ENCODE results near the gene AGAP3.

Gene AGAP3

DNA sequence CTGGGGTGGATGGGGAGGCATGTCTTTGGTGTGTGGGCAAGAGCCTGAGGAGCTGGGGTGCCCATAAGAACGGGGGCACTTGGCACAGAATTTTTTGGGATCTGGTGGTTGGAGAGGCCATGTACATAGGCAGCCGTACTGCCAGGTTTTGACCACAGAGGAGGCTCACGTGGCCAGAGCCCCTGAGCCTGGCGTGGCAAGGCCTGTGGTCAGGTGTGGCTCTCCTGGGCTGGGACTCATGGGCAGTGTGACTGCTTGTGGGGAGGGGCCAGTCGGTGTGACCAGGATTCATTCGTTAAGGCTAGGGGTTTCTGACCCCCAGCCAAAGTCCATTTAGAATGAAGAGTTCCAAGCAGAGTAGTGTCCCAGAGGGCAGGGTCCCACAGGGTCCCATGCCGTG is 38.2 kb downstream of the AGAP3 start:
- DNase-seq = no peak

GRCh38 chr7:151124899-151125399 is 38.7 kb downstream of the AGAP3 start:
- DNase-seq = no peak

DNA sequence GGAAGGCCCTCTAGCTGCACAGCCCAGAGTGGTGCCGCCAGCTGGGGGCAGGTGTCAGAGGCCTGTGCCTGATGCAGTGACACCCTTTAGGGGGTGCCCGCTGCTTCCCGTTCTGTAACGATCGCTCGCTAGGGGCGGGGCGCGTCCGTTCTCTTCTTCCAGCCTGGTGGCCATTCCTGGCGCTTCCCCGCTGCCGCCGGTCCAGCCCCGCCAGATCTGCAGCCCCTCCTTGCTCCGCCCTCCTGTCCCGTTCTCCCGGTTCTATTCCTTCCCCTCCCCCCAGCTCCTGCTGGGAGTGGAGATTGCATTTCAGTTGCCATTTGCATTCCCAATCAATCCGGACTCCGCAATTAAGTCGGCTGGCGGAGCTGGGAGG is 39.2 kb downstream of the AGAP3 start:
- no peak for DNase-seq

GRCh38 chr7:151125846-151126481 is 39.7 kb downstream of the AGAP3 start:
- DNase-seq = no peak

GRCh38 chr7:151126491-151127137 is 40.3 kb downstream of the AGAP3 start:
- DNase-seq = no peak

- no peak for DNase-seq
Measured at GRCh38 chr7:151128144-151128543, 41.9 kb downstream of the AGAP3 start.

- no peak for DNase-seq
Measured at GRCh38 chr7:151128716-151129115, 42.4 kb downstream of the AGAP3 start.

GRCh38 chr7:151129117-151129959 is 43.1 kb downstream of the AGAP3 start:
- DNase-seq = no peak

- DNase-seq = no peak
Measured at GRCh38 chr7:151129960-151130591, 43.8 kb downstream of the AGAP3 start.

GRCh38 chr7:151130741-151131157 is 44.5 kb downstream of the AGAP3 start:
- no peak for DNase-seq

DNA sequence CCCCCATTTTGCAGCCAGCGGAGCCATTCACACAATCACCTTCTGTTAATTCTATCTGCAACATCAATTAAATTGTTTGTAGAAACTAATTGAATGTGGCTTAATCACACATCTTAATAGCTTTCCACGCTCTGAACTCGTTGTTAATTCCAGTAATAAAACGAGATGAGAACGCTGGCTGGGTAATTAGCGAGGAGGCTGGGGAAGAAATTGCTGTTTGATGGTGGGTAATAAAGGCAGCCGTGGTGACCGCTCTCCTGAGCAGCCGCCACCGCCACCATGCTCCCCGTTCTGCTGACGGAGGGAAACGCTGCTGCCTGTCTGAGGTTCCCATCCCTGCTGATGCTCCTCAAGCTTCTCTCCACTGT is 44.9 kb downstream of the AGAP3 start:
- DNase-seq = no peak

GRCh38 chr7:151131592-151132293 is 45.5 kb downstream of the AGAP3 start:
- DNase-seq = no peak

- no peak for DNase-seq
Measured at GRCh38 chr7:151132461-151133205, 46.4 kb downstream of the AGAP3 start.

GRCh38 chr7:151133266-151133985 is 47.2 kb downstream of the AGAP3 start:
- DNase-seq = no peak

GRCh38 chr7:151133986-151134742 is 47.9 kb downstream of the AGAP3 start:
- DNase-seq = no peak

GRCh38 chr7:151134743-151135524 is 48.7 kb downstream of the AGAP3 start:
- no peak for DNase-seq

DNA sequence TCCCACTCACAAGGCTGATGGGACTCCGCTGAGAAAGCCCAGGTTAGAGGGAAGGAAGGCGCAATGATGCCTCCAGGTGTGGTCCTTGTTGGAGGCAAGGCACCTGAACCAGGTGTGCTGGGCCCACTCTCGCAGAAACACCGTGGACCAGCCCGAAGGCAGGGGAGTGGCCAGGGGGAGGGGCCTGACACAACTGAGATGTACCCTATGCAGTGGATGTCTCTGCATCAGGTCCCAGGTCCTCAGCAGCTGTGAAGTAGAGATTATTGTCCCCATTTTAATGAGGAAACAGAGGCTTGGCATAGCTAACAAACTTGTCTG is 49.2 kb downstream of the AGAP3 start:
- DNase-seq = no peak

- no peak for DNase-seq
Measured at GRCh38 chr7:151135866-151136843, 49.9 kb downstream of the AGAP3 start.
